OCI-LY7 (cell line): ENCODE data around the gene TNFRSF9. TPM values are rescaled to one million over a fixed set of nuclear protein-coding genes. Genes with fewer than 3 reads are reported as not detected.

Source experiments
- BruUV-seq: library from RNA; stranded (reverse); fragments of 400-500 nt; replicated peaks from 2 replicates; lab custom pipeline; 2021; lab: Mats Ljungman, UMichigan
- CTCF ChIA-PET: fragments of 300-600 bp; sonication (Branson Sonifier 250); formaldehyde crosslinking; loops from one replicate; lab custom pipeline; 2022; ENCODE audit warnings: antibody characterized with exemption; ENCODE audit not compliant: unreplicated experiment; lab: Charles Lee
- POLR2A ChIA-PET: fragments of 300-600 bp; sonication (Branson Sonifier 250); formaldehyde crosslinking; loops from one replicate; lab custom pipeline; 2022; ENCODE audit warnings: antibody characterized with exemption; lab: Charles Lee
- DNase-seq: peaks from one replicate; pipeline ENCODE4 v3.0.0-alpha.2; 2015; ENCODE audit warnings: low spot score
- H2AFZ ChIP-seq: fragments of 200-600 bp; sonication (generic), shearing (Covaris generic); 2 replicates; pipeline ENCODE4 v1.6.1; 2014; ENCODE audit warnings: mild to moderate bottlenecking, antibody characterized with exemption, low read length, moderate library complexity
- H3K27ac ChIP-seq: fragments of 200-600 bp; sonication (generic); 2 replicates; pipeline ENCODE4 v1.5.1; 2014; ENCODE audit warnings: mixed run types, low read depth, mild to moderate bottlenecking, moderate library complexity, low read length, inconsistent platforms; ENCODE audit not compliant: poor library complexity, severe bottlenecking
- H3K36me3 ChIP-seq: fragments of 200-600 bp; sonication (generic); 2 replicates; pipeline ENCODE4 v1.6.1; 2014; ENCODE audit warnings: mild to moderate bottlenecking, antibody characterized with exemption, low read length, moderate library complexity, mixed read lengths; ENCODE audit not compliant: insufficient read depth
- H3K4me1 ChIP-seq: fragments of 200-600 bp; sonication (generic); 2 replicates; pipeline ENCODE4 v1.5.1; 2014; ENCODE audit warnings: mild to moderate bottlenecking, low read length; ENCODE audit not compliant: insufficient read depth, poor library complexity, severe bottlenecking
- H3K4me2 ChIP-seq: fragments of 200-600 bp; sonication (generic); 2 replicates; pipeline ENCODE4 v1.6.1; 2014; ENCODE audit warnings: mild to moderate bottlenecking, low read length
- H3K4me3 ChIP-seq: fragments of 200-600 bp; sonication (generic); 2 replicates; pipeline ENCODE4 v1.5.1; 2014; ENCODE audit warnings: mild to moderate bottlenecking, low read depth, low read length; ENCODE audit not compliant: poor library complexity, severe bottlenecking
- H3K79me2 ChIP-seq: fragments of 200-600 bp; sonication (generic); 2 replicates; pipeline ENCODE4 v1.6.1; 2016; ENCODE audit warnings: low read depth, mild to moderate bottlenecking, low read length, moderate library complexity, mixed read lengths; ENCODE audit not compliant: insufficient read depth
- H3K9me2 ChIP-seq: fragments of 200-600 bp; sonication (generic); 2 replicates; pipeline ENCODE4 v1.6.1; 2016; ENCODE audit warnings: mild to moderate bottlenecking, low read length, mixed read lengths; ENCODE audit not compliant: insufficient read depth
- H3K9me3 ChIP-seq: fragments of 200-600 bp; sonication (generic); 2 replicates; pipeline ENCODE4 v1.6.1; 2014; ENCODE audit warnings: mild to moderate bottlenecking, mixed run types, low read length, mixed read lengths
- H4K20me1 ChIP-seq: fragments of 200-600 bp; sonication (generic); 2 replicates; pipeline ENCODE4 v1.6.1; 2014; ENCODE audit warnings: mild to moderate bottlenecking, antibody characterized with exemption, low read length, moderate library complexity, mixed read lengths; ENCODE audit not compliant: insufficient read depth
- EZH2phosphoT487 ChIP-seq: fragments of 200-600 bp; sonication (generic); IDR thresholded peaks from 2 replicates; pipeline ENCODE4 v1.6.1; 2018; ENCODE audit warnings: low read depth, borderline replicate concordance, mild to moderate bottlenecking, mixed run types, antibody characterized with exemption, low read length, moderate library complexity, mixed read lengths
- intact Hi-C: fragments of 100-400 bp; cut with micrococcal nuclease; formaldehyde crosslinking; loops from one replicate; pipeline ENCODE4 v1.10.0; 2022; ENCODE audit not compliant: unreplicated experiment
- total RNA-seq, 2 experiments: library from RNA; depleted of rRNA in 1 of 2; stranded (reverse); fragments of >200 nt in 1 of 2; shearing (Covaris generic) in 1 of 2; gene quantifications; 2 replicates each; pipeline ENCODE4 v1.2.3, GENCODE V29; 2014 to 2022
- TF ChIP-seq, protein P1 (sequence below): fragments of 200-600 bp; sonication (generic); conservative IDR thresholded peaks from 2 replicates; pipeline ENCODE4 v1.5.1; 2014; ENCODE audit warnings: mild to moderate bottlenecking, antibody characterized with exemption, low read length, moderate library complexity, mixed read lengths

Gene TNFRSF9
- total RNA-seq, 2 experiments from 2014 or later: not detected

DNA sequence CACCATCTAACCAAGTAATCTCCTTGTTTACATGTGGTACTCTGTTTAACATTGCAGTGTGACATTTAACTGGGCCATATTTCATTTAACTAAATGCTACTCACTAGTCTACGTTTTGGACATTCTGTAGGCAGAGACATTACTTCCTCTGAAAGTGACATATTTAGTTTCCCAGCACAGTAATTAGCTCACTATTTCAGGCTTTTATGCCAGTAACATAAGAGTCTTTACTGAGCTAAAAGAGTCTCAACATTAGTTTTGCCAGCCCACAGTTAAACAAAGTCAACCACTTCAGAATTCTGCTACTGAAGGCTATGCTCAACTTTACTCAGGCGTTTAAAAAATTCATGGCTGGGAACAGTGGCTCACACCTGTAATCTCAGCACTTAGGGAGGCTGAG, 2.6 kb upstream of the TNFRSF9 start:
- H2AFZ ChIP-seq: no peak overlapping the region
- no peak overlapping the region for H3K4me2 ChIP-seq
- no peaks in the 10 kb centered on the region for H3K9me2 ChIP-seq
- no peaks in the 10 kb centered on the region for H4K20me1 ChIP-seq
- POLR2A ChIA-PET: interaction anchor here (0.6 kb wide), 1 partner anchor 85 kb away, joined by 3 read pairs; no protein-coding TSS in a partner anchor
- H3K4me3 ChIP-seq: no peak overlapping the region
- CTCF ChIA-PET: no interaction called here
- BruUV-seq: no TSS peak
- no peaks in the 10 kb centered on the region for H3K9me3 ChIP-seq
- H3K4me1 ChIP-seq: no peaks in the 10 kb centered on the region
- H3K36me3 ChIP-seq: no peaks in the 10 kb centered on the region
- H3K79me2 ChIP-seq: no peaks in the 10 kb centered on the region
- intact Hi-C loops: no loop called here
- no peak overlapping the region for H3K27ac ChIP-seq
- no peak for TF ChIP-seq EZH2phosphoT487
- TF ChIP-seq, protein P1, sequence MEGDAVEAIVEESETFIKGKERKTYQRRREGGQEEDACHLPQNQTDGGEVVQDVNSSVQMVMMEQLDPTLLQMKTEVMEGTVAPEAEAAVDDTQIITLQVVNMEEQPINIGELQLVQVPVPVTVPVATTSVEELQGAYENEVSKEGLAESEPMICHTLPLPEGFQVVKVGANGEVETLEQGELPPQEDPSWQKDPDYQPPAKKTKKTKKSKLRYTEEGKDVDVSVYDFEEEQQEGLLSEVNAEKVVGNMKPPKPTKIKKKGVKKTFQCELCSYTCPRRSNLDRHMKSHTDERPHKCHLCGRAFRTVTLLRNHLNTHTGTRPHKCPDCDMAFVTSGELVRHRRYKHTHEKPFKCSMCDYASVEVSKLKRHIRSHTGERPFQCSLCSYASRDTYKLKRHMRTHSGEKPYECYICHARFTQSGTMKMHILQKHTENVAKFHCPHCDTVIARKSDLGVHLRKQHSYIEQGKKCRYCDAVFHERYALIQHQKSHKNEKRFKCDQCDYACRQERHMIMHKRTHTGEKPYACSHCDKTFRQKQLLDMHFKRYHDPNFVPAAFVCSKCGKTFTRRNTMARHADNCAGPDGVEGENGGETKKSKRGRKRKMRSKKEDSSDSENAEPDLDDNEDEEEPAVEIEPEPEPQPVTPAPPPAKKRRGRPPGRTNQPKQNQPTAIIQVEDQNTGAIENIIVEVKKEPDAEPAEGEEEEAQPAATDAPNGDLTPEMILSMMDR: no peak
- no peak for DNase-seq

DNA sequence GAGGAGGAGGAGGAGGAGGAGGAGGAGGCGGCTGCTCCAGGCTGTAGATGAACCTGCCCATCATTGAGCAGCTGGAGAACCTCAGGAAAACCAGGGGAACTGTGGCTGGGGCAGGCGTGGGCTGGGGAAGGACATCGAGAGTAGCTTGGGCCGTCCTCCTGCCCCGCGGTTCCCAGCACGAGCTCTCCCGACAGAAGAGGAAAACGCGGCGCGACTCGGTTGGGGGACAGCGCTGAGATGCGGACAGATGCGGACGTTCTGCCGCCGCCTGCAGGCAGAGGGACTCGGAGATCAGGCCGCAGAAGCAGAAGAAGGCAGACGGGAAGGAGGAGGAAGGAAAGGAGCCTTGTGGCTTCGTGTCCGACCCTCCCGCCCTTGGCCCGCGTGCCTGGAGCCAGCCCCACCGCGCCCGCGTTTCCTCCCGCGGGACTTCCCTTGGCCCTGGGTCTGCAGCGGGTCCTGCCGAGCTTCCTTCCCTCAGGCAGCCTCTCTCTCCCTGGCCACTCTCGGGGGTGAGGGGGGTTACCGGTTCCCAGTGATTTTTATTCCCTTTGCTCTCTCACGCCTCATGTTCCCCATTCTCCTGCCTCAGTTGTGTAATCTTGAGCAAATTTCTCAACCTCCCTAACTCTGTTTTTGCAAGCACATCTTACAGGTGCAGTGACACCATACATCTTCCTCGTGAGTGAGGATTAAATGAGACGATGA, 1.7 kb upstream of the TNFRSF9 start:
- POLR2A ChIA-PET: no interaction called here

DNA sequence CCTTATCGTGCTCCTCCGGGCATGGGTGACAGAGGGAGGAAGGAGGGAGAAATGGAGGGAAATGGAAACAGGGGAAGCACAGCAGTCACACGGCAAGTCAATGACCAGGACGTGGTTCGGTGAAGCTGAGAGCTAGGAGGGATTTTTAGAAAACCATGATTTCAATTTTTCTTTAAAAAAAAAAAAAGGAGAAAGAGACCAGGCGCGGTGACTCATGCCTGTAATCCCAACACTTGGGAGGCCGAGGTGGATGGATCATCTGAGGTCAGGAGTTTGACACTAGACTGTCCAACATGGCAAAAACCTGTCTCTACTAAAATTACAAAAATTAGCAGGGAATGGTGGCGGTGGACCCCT, 776 bp upstream of the TNFRSF9 start:
- TF ChIP-seq, protein P1: no peak
- TF ChIP-seq EZH2phosphoT487: no peak
- H2AFZ ChIP-seq: no peak overlapping the region
- ChIA-PET POLR2A (no interaction called here), CTCF (no interaction called here)
- H3K36me3 ChIP-seq: no peaks in the 10 kb centered on the region
- H3K4me1 ChIP-seq: no peaks in the 10 kb centered on the region
- intact Hi-C loops: no loop called here
- no peaks in the 10 kb centered on the region for H3K9me2 ChIP-seq
- H3K4me3 ChIP-seq: no peak overlapping the region
- no peaks in the 10 kb centered on the region for H4K20me1 ChIP-seq
- H3K27ac ChIP-seq: no peak overlapping the region
- no peaks in the 10 kb centered on the region for H3K79me2 ChIP-seq
- DNase-seq: no peak
- H3K4me2 ChIP-seq: no peak overlapping the region
- BruUV-seq: no TSS peak
- no peaks in the 10 kb centered on the region for H3K9me3 ChIP-seq

More for the DNA sequence above, 1.7 kb upstream of the TNFRSF9 start:
- no peak overlapping the region for H3K27ac ChIP-seq
- no peak overlapping the region for H2AFZ ChIP-seq
- DNase-seq: no peak
- intact Hi-C loops: no loop called here
- TF ChIP-seq, protein P1: no peak
- TF ChIP-seq EZH2phosphoT487: no peak
- no peaks in the 10 kb centered on the region for H3K9me2 ChIP-seq
- no peaks in the 10 kb centered on the region for H3K36me3 ChIP-seq
- no TSS peak for BruUV-seq
- no peak overlapping the region for H3K4me2 ChIP-seq
- no peaks in the 10 kb centered on the region for H3K79me2 ChIP-seq
- no peaks in the 10 kb centered on the region for H4K20me1 ChIP-seq
- H3K4me3 ChIP-seq: no peak overlapping the region
- CTCF ChIA-PET: no interaction called here
- no peaks in the 10 kb centered on the region for H3K9me3 ChIP-seq
- H3K4me1 ChIP-seq: no peaks in the 10 kb centered on the region
